H1 (cell line): ENCODE results near the gene CADM2.

Source experiments
- BACH1 ChIP-seq: IDR thresholded peaks from 2 replicates; pipeline ENCODE4 v1.6.1; 2012; ENCODE audit warnings: low read length, improper control_type of control experiment
- CEBPB ChIP-seq: IDR thresholded peaks from 2 replicates; pipeline ENCODE4 v1.6.1; 2012; ENCODE audit warnings: low read depth, low read length
- CHD1 ChIP-seq: IDR thresholded peaks from 2 replicates; pipeline ENCODE4 v1.6.1; 2012; ENCODE audit warnings: low read depth, low read length, improper control_type of control experiment
- EP300 ChIP-seq, 2 experiments: IDR thresholded peaks; 1 replicate in 1 of 2; 2 replicates in 1 of 2; pipeline ENCODE4 v1.6.1; 2011 to 2012; ENCODE audit warnings: low read depth in 2 of 2, low read length in 2 of 2, mild to moderate bottlenecking in 2 of 2, borderline replicate concordance in 1 of 2, inconsistent platforms in 1 of 2, moderate library complexity in 1 of 2
- EZH2 ChIP-seq: fragments of 200-600 bp; sonication (generic); IDR thresholded peaks from 2 replicates; pipeline ENCODE4 v1.7.1; 2012; ENCODE audit warnings: low read depth, mild to moderate bottlenecking, moderate library complexity, low read length, inconsistent platforms; ENCODE audit not compliant: severe bottlenecking
- GABPA ChIP-seq: IDR thresholded peaks from 2 replicates; pipeline ENCODE4 v1.6.1; 2011; ENCODE audit warnings: mild to moderate bottlenecking, low read length, moderate library complexity, borderline replicate concordance; ENCODE audit not compliant: insufficient read depth
- KDM5A ChIP-seq: fragments of 200-600 bp; IDR thresholded peaks from 2 replicates; pipeline ENCODE4 v1.7.1; 2012; ENCODE audit warnings: mild to moderate bottlenecking, low read length, inconsistent platforms, mixed read lengths
- MAFK ChIP-seq: IDR thresholded peaks from 2 replicates; pipeline ENCODE4 v1.6.1; 2012; ENCODE audit warnings: low read depth, mild to moderate bottlenecking, improper control_type of control experiment, low read length
- POLR2AphosphoS5 ChIP-seq: IDR thresholded peaks from 2 replicates; pipeline ENCODE4 v1.6.1; 2011; ENCODE audit warnings: low read depth, low read length
- SIN3A ChIP-seq, 2 experiments: IDR thresholded peaks in 1 of 2; conservative IDR thresholded peaks in 1 of 2; 2 replicates each; pipeline ENCODE4 v1.6.1; 2011 to 2012; ENCODE audit warnings: low read length in 2 of 2, improper control_type of control experiment in 1 of 2, low read depth in 1 of 2, mild to moderate bottlenecking in 1 of 2
- SP1 ChIP-seq: IDR thresholded peaks from 2 replicates; pipeline ENCODE4 v1.6.1; 2011; ENCODE audit warnings: low read depth, low read length
- SRF ChIP-seq: IDR thresholded peaks from 2 replicates; pipeline ENCODE4 v1.6.1; 2011; ENCODE audit warnings: mild to moderate bottlenecking, low read depth, low read length, moderate library complexity
- TF ChIP-seq, protein P1 (sequence below), 3 experiments: IDR thresholded peaks; 1 replicate in 2 of 3; 2 replicates in 1 of 3; pipeline versions ENCODE4 v1.5.1 to v1.6.1; 2011; ENCODE audit warnings: low read length in 3 of 3, mild to moderate bottlenecking in 3 of 3, inconsistent platforms in 2 of 3, low read depth in 1 of 3, moderate library complexity in 1 of 3; ENCODE audit not compliant: insufficient read depth in 1 of 3; ENCODE audit errors: control extremely low read depth in 1 of 3
- TF ChIP-seq, protein P2 (sequence below): IDR thresholded peaks from 2 replicates; pipeline ENCODE4 v1.6.1; 2012; ENCODE audit warnings: low read length, inconsistent platforms

DNA sequence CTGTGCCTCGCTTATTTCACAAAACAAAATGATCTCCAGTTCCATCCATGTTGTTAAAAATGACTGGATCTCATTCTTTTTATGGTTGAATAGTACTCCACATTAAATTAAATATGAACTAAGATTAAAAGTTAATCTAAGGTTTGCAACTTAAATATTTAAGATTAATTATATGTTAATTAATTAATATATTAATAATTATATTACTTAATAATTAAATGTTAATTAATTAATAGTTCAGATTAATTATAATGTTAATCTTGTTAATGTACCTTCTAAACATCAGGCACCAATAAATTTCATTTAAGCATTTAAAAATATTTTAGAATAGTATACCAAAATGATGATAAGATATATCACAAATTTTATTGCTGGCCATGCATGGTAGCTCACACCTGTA lies 971.9 kb downstream of the CADM2 start:
- TF ChIP-seq, protein P1, sequence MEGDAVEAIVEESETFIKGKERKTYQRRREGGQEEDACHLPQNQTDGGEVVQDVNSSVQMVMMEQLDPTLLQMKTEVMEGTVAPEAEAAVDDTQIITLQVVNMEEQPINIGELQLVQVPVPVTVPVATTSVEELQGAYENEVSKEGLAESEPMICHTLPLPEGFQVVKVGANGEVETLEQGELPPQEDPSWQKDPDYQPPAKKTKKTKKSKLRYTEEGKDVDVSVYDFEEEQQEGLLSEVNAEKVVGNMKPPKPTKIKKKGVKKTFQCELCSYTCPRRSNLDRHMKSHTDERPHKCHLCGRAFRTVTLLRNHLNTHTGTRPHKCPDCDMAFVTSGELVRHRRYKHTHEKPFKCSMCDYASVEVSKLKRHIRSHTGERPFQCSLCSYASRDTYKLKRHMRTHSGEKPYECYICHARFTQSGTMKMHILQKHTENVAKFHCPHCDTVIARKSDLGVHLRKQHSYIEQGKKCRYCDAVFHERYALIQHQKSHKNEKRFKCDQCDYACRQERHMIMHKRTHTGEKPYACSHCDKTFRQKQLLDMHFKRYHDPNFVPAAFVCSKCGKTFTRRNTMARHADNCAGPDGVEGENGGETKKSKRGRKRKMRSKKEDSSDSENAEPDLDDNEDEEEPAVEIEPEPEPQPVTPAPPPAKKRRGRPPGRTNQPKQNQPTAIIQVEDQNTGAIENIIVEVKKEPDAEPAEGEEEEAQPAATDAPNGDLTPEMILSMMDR (IDR thresholded peaks at IDR 0.05; ENCODE audit: control extremely low read depth in 1 of 3, insufficient read depth in 1 of 3, low read depth in 1 of 3, low read length in 3 of 3), result no peak
- no peak for TF ChIP-seq CEBPB
- no peak for TF ChIP-seq KDM5A
- no peak for TF ChIP-seq CHD1
- TF ChIP-seq SIN3A (conservative IDR thresholded peaks at IDR 0.05 in 1 of 2, IDR thresholded peaks at IDR 0.05 in 1 of 2; ENCODE audit: low read depth in 1 of 2, low read length in 2 of 2), result no peak
- no peak for TF ChIP-seq POLR2AphosphoS5
- TF ChIP-seq SP1, result no peak
- no peak for TF ChIP-seq GABPA
- no peak for TF ChIP-seq EP300 (IDR thresholded peaks at IDR 0.05; ENCODE audit: borderline replicate concordance in 1 of 2, low read depth in 2 of 2, low read length in 2 of 2)
- no peak for TF ChIP-seq MAFK
- TF ChIP-seq, protein P2, sequence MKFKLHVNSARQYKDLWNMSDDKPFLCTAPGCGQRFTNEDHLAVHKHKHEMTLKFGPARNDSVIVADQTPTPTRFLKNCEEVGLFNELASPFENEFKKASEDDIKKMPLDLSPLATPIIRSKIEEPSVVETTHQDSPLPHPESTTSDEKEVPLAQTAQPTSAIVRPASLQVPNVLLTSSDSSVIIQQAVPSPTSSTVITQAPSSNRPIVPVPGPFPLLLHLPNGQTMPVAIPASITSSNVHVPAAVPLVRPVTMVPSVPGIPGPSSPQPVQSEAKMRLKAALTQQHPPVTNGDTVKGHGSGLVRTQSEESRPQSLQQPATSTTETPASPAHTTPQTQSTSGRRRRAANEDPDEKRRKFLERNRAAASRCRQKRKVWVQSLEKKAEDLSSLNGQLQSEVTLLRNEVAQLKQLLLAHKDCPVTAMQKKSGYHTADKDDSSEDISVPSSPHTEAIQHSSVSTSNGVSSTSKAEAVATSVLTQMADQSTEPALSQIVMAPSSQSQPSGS, result no peak
- TF ChIP-seq BACH1, result no peak
- no peak for TF ChIP-seq SRF
- TF ChIP-seq EZH2, result no peak
